Activated T-cell treated with anti-CD3 and anti-CD28 coated beads for 1 hour (primary cell): Measurements from ENCODE around the gene GRIK3.

Source experiments
- DNase-seq: peaks from one replicate; pipeline ENCODE4 v3.0.0-alpha.2; 2020; ENCODE audit warnings: low read depth

The GRIK3 gene

GRCh38 chr1:36822648-36823047 lies 211.7 kb downstream of the GRIK3 start:
- no peak for DNase-seq

GRCh38 chr1:36821386-36821785 lies 212.9 kb downstream of the GRIK3 start:
- DNase-seq = no peak

- DNase-seq = no peak
These were observed 215.5 kb downstream of the GRIK3 start for GRCh38 chr1:36818771-36819170.

GRCh38 chr1:36816348-36816747 lies 218.0 kb downstream of the GRIK3 start:
- no peak for DNase-seq

GRCh38 chr1:36814774-36815173 lies 219.5 kb downstream of the GRIK3 start:
- DNase-seq = no peak

- DNase-seq = no peak
These were observed 220.2 kb downstream of the GRIK3 start for GRCh38 chr1:36814083-36814482.

- no peak for DNase-seq
These were observed 227.1 kb downstream of the GRIK3 start for GRCh38 chr1:36807262-36807661.

- no peak for DNase-seq
These were observed 228.2 kb downstream of the GRIK3 start for GRCh38 chr1:36805979-36806640.

- no peak for DNase-seq
These were observed 229.5 kb downstream of the GRIK3 start for GRCh38 chr1:36804669-36805314.

- DNase-seq = no peak
These were observed 230.3 kb downstream of the GRIK3 start for GRCh38 chr1:36803868-36804570.

GRCh38 chr1:36802018-36802417 lies 232.3 kb downstream of the GRIK3 start:
- DNase-seq = no peak

GRCh38 chr1:36797761-36798160 lies 236.6 kb downstream of the GRIK3 start:
- no peak for DNase-seq

- no peak for DNase-seq
These were observed 237.6 kb downstream of the GRIK3 start for GRCh38 chr1:36796733-36797132.

- no peak for DNase-seq
These were observed 238.2 kb downstream of the GRIK3 start for GRCh38 chr1:36796106-36796590.

GRCh38 chr1:36794460-36794859 lies 239.9 kb downstream of the GRIK3 start:
- DNase-seq = no peak

GRCh38 chr1:36793452-36793851 lies 240.9 kb downstream of the GRIK3 start:
- no peak for DNase-seq

GRCh38 chr1:36792292-36792691 lies 242.0 kb downstream of the GRIK3 start:
- DNase-seq = no peak

GRCh38 chr1:36790191-36790590 lies 244.1 kb downstream of the GRIK3 start:
- no peak for DNase-seq

- no peak for DNase-seq
These were observed 244.8 kb downstream of the GRIK3 start for GRCh38 chr1:36789535-36789934.

GRCh38 chr1:36787312-36787913 lies 246.9 kb downstream of the GRIK3 start:
- no peak for DNase-seq

GRCh38 chr1:36786425-36786824 lies 247.9 kb downstream of the GRIK3 start:
- no peak for DNase-seq

GRCh38 chr1:36784147-36784859 lies 250.0 kb downstream of the GRIK3 start:
- no peak for DNase-seq
